HG02973 (cell line): ENCODE data around the gene CACNA1S.

Experiments
- ATAC-seq: cut with Tn5 transposase; IDR thresholded peaks from one replicate; pipeline ENCODE4 v1.9.1; 2021; ENCODE audit warnings: moderate library complexity; ENCODE audit not compliant: unreplicated experiment

The CACNA1S gene

GRCh38 chr1:201068976-201069375 is 43.2 kb downstream of the CACNA1S start:
- ATAC-seq = no peak

- ATAC-seq = no peak
Observed at GRCh38 chr1:201066986-201067385, 45.2 kb downstream of the CACNA1S start.

- ATAC-seq = no peak
Observed at GRCh38 chr1:201065686-201066085, 46.5 kb downstream of the CACNA1S start.

GRCh38 chr1:201064806-201065205 is 47.4 kb downstream of the CACNA1S start:
- no peak for ATAC-seq

GRCh38 chr1:201063145-201063544 is 49.1 kb downstream of the CACNA1S start:
- ATAC-seq = no peak

GRCh38 chr1:201062511-201063091 is 49.6 kb downstream of the CACNA1S start:
- ATAC-seq = no peak

GRCh38 chr1:201061886-201062285 is 50.3 kb downstream of the CACNA1S start:
- ATAC-seq = no peak

- no peak for ATAC-seq
Observed at GRCh38 chr1:201061049-201061448, 51.2 kb downstream of the CACNA1S start.

- no peak for ATAC-seq
Observed at GRCh38 chr1:201060586-201060985, 51.6 kb downstream of the CACNA1S start.

- ATAC-seq = no peak
Observed at GRCh38 chr1:201059871-201060555, 52.2 kb downstream of the CACNA1S start.

- ATAC-seq = no peak
Observed at GRCh38 chr1:201059401-201059800, 52.8 kb downstream of the CACNA1S start.

GRCh38 chr1:201054091-201054543 is 58.1 kb downstream of the CACNA1S start:
- ATAC-seq = no peak

GRCh38 chr1:201053155-201053860 is 58.9 kb downstream of the CACNA1S start:
- ATAC-seq = no peak

- ATAC-seq = no peak
Observed at GRCh38 chr1:201051399-201051798, 60.8 kb downstream of the CACNA1S start.

GRCh38 chr1:201050515-201051277 is 61.5 kb downstream of the CACNA1S start:
- no peak for ATAC-seq

GRCh38 chr1:201049248-201049831 is 62.9 kb downstream of the CACNA1S start:
- ATAC-seq = no peak

GRCh38 chr1:201048521-201048920 is 63.7 kb downstream of the CACNA1S start:
- ATAC-seq = no peak

GRCh38 chr1:201044119-201044518 is 68.1 kb downstream of the CACNA1S start:
- no peak for ATAC-seq

GRCh38 chr1:201042779-201043461 is 69.3 kb downstream of the CACNA1S start:
- ATAC-seq = no peak

- no peak for ATAC-seq
Observed at GRCh38 chr1:201041011-201041410, 71.2 kb downstream of the CACNA1S start.
